NCI-H146 (cell line): ENCODE measurements around the gene PTPN1.
A peak's percentile ranks its signal among the peaks of the same experiment; 100 is the strongest.
"Not testable (repeated sequence)": the region's sequence is repeated elsewhere in the genome, so short reads cannot be mapped to it uniquely, and the experiment has no call there.

Experiments used
- DNase-seq: peaks from one replicate; lab custom pipeline; 2025; lab: John Stamatoyannopoulos, UW

PTPN1 gene

DNA sequence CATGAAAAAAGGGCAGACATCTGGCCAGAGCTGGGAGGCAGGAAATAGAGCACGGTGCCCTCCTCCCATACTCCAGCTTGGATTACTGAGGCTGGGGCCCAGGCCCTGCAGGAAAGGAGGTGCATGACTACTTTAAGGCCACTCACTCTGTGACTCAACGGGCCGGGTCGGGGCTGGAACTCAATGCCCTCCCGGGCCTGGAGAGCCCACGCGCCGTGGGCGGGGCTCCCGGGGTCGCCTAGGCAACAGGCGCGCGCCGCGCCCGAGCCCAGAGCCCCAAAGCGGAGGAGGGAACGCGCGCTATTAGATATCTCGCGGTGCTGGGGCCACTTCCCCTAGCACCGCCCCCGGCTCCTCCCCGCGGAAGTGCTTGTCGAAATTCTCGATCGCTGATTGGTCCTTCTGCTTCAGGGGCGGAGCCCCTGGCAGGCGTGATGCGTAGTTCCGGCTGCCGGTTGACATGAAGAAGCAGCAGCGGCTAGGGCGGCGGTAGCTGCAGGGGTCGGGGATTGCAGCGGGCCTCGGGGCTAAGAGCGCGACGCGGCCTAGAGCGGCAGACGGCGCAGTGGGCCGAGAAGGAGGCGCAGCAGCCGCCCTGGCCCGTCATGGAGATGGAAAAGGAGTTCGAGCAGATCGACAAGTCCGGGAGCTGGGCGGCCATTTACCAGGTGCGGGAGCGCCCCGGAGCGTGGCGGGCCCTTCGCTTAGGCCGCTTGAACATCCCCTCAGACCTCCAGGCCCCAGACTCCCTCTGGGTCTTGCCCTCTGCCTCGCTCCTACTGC is at the start of gene PTPN1:
PTPN1 (plus strand) TSS at position 461 of the 783 bp plus-strand sequence; CDS start at position 606, 145 bp downstream.
- DNase-seq: peak; percentile 99

DNA sequence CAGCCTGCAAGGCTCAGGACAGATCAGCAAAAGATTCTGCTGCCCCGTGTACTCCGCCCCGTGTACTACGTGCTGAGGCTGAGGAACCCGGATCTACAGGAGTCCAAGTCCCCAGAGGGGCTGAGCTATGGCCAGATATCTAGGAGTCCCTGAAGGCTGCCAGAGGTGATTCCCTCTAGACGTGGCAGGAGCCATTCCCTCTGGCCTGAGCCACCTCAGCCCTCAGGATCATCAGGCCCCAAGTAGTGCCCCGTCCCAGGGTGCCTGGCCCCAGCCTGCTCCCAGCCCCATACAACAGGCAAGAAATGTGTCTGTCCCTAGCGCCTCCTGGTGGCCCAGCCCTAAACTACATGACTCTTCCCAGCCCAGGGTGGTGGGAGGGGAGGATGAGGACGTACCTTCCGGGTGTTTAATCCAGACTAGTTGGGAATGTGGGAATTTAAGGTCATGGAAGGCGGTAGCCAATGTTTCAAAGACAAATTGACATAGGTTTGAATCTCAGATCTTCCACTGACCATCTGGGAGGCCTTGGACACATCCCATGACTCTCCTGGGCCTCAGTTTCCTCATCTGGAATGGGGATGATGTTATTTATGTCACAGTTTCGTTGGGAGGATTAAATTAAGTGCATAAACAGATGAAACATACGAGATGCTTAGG is 49.4 kb upstream of the PTPN1 start:
- DNase-seq: peak; percentile 72

DNA sequence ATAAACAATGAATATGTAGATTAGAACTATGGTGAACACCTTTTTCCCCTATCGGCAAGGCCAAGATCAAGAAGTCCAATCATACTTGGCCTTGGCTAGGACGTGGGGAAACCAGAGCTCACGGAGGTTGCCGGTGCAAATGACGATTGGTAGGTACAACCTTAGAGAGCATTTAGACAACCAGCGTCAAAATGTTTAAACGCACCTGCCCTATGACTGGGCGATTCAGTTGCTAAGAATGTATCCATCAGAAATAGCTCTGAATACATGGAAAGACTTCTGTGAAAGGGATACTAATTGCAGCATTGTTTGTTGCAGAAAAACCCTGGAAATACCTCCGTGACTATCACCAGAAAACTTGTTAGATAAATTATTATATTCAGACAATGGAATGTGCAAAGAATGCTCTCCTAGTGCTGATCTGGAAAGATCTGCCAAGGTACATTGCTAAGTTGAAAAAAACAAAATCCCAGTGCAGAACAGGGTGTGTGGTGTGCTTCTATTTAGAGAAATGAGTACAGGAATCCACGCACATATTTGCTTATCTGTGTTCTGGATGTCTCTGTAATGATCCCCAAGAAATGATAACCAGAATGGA is 48.0 kb upstream of the PTPN1 start:
- DNase-seq: no peak

DNA sequence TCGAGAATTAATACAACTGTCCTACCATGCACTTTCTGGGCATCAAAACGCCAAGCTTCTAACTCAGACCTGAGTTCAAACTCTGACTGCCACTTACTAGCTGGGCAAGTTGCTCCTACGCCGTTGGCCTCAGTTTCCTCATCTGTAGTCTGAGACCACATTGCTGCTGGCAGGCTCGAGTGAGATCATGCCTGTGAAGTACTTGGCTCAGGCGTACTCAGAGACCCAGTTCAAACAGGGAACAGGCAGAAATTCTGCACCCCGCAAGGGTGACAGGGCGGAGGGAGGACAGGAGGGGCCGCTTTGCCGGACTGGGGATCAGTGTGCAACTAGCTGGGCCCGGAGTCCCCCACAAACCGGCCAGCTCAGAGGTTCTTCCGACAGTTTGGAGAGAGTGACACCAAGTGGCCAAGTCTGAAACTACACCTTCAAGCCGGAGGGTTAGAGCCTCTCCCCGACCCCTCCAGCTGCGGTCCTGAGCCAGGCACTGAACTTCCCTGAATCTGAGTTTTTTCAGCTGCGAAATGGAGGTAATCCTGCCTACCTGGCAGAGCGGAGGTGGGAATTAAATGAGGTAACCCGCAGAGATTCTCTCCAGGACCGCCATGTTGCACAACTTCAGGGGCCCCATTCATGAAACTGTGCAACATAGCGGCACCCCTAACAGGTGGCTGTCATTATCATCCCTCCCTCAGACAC is 46.0 kb upstream of the PTPN1 start:
- peak; percentile 54 for DNase-seq

DNA sequence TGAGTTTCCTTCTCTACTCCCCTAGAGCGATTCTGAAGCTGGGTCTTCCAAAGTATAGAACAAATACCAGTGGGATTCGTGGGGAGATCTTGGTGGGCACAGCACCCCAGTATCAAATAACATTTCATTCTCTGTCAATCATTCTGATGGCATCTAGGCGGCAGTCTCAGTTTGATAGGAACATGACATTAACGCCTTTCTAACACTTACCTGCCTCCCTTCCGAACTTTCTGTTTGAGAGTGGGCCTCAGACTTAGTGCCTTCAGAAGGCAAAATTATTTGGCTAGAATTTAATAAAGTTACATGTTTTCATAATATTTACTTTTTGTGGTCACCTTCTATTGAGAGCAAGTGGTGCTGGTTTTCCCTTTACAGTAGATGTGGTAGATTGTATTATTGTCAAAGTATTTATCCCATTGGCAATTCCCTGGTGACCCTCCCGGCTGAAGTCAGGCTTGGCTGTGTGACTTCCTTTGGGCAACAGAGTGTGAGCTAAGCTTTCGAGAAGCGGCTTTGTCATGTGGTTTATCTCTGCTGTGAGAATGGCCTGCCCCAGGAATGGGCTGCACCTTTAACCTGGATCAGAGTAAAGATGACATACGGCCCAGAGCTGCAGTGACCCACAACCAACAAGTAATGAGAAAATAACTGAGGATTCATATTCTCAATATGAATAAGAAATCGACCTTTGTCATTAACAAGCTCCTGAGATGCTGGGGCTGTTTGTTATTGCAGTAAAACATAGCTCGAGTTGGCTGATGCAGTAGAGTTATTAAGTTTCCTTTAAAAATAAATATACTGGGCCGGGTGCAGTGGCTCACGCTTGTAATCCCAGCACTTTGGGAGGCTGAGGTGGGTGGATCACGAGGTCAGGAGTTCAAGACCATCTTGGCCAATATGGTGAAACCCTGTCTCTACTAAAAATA is 45.2 kb upstream of the PTPN1 start:
- DNase-seq: no peak

DNA sequence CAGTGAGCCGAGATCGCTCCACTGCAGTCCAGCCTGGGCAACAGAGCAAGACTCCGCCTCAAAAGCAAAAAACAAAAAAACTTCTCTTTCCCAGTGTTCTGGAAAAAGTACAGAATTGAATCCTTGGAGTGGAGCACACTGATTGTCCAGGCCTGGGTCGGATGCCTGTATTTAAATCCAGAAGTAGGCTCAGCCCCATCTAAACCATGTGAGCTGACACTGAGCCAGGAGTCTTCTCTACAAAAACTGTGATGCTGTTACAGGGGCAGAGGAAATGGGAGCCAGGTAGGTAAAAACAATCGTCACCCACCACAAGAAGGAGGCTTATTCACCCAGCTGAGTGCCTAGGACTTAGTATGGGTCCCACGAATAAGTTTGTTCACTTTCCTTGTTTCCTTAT is 43.0 kb upstream of the PTPN1 start:
- DNase-seq: no peak

DNA sequence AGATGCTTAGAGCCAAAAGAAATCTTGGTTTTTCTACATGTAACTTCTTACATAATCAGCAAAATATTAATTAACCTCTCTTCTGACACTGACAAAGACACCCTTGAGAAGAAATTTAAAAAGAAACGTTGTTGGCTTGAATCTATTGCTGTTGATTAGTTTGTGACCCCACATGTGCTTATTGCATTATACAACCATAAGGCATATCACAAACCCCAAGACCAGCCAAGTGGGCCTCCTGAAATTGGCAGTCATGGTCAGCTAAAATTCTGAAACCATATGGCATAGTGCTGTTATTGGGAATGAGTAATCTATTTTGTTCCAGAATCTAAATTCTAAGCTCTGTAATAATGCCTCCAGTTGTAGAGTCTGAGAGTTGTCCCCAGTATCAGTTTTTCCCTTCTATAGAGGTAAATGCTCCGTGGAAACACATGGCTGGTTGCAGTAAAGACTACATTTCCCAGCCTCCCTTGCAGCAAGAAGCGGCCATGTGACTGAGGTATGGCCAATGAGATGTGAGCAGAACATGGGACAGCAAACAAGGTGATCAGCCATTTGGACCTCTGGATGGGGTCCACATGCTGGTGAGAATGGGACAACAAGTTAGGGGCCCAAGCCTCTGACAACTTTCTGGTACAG is 42.3 kb upstream of the PTPN1 start:
- no peak for DNase-seq

DNA sequence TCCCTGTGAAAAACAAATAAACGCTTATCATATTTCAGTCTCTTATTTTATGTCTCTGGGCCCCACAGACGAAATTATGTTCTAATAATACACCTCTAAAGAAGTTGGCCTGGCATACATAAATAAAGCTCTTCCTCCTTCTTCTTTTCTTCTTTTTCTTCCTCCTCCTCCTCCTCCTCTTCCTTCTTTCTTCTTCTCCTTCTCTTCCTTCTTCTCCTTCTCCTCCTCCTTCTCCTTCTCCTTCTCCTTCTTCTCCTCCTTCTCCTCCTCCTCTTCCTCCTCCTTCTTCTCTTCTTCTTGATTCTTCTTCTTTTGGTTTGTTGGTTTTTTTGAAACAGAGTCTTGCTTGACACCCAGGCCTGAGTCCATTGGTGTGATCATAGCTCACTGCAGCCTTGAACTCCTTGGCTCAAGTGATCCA is 41.8 kb upstream of the PTPN1 start:
- DNase-seq: no peak

DNA sequence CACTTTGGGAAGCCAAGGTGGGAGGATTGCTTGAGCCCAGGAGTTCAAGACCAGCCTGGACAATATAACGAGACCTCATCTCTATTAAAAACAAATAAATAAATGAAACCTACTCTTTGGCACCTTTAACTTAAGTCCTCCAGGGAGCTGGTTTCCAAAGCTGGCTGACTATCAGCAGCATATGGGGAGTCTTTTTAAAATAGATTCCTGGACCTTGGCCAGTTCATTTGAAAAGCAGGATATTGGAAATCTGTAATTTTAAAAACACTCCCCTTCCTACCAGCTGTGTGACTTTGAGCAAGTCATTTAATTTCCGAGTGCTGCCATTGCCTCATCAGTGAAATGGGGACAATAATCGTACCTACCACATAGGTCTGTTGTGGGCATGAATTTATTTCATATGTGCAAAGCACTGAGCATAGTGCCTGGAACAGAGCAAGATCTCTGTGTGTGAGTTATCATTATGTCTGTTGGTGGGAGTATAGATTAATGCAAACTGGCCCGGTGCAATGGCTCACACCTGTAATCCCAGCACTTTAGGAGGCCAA is 40.9 kb upstream of the PTPN1 start:
- no peak for DNase-seq

DNA sequence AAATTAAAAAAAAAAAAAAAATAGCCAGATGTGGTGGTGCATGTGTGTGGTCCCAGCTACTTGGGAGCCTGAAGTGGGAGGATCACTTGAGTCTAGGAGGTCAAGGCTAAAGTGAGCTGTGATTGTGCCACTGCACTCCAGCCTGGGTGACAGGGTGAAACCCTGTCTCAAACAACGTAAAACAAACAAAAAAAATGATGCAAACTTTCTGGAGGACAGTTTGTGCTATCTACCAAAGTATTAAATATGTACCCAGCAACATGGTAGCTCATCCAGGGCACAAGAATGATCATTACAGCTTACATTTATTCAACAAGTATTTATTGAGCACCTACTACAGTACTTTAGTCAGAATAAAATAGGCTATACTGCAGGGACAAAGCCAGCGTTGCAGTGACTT is 40.4 kb upstream of the PTPN1 start:
- DNase-seq: no peak

DNA sequence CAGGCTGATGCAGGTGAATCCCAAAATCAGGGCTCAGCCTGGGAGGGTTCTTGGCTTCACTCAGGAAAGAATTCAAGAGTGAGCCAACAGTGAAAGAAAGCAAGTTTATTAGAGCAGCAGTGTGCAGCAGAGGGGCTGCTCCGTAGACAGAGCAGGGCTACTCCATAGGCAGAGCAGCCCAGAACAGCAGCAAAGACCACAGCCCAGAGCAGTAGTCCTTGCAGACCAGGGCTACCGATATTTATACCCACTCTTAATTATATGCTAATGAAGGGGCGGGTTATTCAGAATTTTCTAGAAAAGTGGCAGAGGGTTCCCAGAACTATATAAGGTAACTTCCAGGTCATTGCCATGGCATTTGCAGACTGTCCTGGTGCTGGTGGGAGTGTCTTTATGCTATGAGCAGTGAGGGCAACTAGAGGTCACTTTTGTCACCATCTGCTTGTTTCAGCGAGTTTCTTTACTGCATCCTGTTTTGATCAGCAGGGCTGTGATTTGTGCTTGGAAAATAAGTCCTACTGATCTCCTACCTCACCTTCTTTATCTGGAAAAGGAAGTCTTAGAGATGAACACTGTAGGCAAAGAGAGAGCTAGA is 39.8 kb upstream of the PTPN1 start:
- DNase-seq: no peak

DNA sequence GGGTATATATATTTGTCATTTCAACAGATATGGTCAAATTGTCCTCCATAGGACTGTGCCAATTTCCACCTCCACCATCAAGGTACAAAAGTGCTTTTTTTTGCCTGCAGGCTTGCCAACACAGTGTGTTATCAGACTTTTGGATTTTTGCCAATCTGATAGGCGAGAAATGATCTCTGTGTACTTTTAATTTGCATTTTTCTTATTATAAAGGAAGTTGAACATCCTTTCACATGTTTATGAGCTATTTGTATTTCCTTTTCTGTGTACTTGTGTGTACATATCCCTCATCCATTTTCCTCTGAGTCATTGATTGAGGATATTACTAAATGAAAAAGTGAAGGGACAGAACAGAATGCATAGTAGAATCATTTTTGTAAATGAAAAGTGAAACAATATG is 39.0 kb upstream of the PTPN1 start:
- peak; percentile 82 for DNase-seq

DNA sequence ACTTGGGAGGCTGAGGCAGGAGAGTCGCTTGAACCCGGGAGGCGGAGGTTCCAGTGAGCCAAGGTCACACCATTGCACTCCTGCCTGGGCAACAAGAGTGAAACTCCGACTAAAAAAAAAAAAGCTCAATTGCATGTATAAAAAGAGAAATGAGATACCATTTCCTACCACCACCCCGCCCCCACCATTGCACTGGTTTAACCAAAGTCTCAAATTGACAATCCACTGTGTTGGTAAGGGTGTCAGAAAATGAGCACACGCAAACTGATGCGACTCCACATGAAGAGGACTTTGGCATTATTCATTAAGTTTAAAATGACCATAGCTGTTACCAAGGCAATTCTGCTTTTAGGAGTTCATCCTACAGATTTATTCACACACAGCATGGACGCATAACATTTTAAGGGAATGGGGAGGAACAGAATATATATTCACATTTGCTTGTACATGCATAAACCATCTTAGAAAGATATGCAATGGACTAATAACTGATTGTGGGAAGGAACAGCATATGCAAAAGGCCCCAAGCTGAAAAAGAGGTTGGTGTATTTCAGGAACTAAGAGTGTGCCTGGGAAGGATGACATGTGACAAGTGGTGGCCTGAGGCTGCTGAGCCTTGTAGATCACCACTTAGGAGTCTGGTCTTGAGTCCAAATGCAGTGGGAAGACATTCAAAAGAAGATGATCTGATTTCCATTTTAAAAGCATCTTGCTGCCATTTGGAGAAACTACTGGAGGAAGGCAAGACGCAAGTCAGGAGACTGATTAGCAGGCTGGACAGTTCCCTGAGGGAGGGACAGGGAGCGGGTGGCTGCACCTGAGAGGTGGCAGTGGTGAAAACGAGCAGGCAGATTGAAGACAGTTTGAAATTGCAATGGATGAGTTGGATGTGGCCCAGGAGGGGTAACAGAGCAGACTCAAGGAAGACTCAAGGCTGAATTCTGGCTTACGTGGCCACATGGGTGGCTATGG is 37.2 kb upstream of the PTPN1 start:
- DNase-seq: no peak

DNA sequence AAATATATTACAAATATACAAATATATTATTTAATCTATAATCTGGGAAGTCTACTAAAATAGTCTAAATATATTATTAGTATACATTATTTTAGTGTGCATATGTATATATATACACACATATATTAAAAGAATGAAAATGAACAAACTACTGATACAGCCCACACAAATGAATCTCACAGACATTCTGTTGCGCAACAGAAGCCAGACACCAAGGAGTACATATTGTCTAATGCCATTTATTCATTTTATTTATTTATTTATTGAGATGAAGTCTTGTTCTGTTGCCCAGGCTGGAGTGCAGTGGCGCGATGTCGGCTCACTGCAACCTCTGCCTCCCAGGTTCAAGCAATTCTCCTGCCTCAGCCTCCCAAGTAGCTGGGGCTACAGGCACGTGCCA is 35.8 kb upstream of the PTPN1 start:
- not testable (repeated sequence) for DNase-seq

DNA sequence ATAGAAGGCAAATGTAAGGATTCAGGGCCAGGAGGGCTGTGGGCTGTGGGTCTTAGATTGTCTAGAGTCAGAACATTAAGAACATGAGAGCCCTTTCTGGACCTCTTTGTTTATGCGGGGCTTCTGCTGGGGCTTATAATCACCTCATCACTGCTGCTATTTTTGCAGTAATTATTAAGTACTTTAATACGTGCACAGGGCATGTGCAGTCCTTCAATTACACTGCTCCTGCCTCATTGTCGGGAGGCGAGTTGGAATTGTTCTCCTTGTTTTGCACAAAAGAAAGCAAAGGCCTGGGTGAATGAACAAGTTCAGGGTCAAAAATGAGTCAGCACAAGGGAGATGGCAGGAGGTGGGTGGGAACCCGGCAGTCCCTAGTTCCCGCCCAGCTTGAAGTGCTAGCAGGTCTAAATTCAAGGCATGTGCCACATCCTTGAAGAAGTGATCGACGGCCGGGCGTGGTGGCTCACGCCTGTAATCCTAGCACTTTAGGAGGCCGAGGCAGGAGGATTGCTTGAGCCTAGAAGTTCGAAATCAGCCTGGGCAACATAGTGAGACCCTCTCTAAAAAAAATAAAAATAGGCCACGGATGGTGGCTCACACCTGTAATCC is 34.4 kb upstream of the PTPN1 start:
- DNase-seq: peak; percentile 42

DNA sequence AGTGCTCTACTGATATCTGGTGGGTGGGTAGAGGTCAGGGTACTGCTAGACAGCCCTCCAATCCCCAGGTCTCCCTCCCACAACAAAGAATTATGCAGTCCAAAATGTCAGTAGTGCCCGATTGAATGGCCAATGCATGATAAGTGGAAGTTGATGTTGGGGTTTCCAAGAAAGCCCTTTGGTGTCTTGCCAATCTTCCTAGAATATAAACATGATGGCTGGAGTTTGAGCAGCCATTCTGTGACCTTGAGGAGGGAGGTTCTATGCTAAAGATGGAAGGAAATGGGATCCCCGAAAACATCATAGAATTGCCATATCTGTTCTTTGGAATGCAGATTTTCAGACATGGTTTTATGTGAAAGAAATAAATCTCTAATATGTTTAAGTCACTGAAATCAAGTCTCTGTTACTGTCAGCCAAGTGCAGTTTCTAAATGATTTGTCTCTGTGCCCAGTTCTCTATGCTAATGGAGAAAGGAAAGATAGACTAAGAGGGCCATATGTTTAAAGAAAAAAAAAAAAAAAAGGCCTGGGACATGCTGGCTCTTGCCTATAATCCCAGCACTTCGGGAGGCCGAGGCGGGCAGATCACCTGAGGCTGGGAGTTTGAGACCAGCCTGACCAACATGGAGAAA is 32.8 kb upstream of the PTPN1 start:
- DNase-seq: no peak

DNA sequence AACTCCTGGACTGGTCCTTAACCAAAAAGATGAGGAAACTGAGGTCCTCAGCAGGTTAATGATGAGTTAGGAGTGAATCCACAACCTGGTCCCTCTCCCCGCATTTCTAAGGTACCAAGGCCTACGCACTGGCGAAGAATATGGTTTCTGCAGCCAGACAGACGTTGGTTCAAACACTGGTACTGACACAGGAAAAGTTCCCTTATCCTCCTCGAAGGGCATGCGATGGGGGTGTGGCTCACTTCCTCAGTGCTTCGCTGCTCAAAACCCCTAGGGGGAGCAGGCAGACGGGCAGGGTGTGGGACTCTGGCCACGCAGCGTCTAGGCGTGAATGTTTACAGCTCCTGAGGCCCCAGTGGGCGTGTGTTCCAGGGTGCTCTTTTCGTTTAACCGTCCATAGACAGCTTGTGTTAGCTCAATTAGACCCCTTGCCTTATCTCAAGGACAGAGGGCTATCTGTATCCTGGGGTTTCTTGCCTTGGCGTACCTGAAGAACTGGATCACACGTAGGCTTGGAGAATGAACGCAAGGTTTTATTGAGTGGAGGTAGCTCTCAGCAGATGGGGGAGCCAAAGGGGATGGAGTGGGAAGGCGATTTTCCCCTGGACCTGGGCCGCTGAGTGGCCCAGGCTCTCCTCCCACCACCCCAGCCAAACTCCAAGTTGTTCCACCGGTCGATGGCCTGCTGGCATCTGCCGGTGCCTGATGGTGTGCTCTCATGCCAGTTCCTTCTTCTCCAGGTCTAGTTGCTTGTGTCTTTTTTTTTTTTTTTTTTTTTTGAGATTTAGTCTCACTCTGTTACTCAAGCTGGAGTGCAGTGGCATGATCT is 31.8 kb upstream of the PTPN1 start:
- peak; percentile 66 for DNase-seq
